Epidermal melanocyte (primary cell): ENCODE results near the gene SUPT3H.
"Not testable (repeated sequence)": the region's sequence is repeated elsewhere in the genome, so short reads cannot be mapped to it uniquely, and the experiment has no call there.

Source experiments
- DNase-seq: peaks from one replicate; pipeline ENCODE4 v3.0.0; 2011; ENCODE audit warnings: low spot score; ENCODE audit not compliant: insufficient read length

The SUPT3H gene

DNA sequence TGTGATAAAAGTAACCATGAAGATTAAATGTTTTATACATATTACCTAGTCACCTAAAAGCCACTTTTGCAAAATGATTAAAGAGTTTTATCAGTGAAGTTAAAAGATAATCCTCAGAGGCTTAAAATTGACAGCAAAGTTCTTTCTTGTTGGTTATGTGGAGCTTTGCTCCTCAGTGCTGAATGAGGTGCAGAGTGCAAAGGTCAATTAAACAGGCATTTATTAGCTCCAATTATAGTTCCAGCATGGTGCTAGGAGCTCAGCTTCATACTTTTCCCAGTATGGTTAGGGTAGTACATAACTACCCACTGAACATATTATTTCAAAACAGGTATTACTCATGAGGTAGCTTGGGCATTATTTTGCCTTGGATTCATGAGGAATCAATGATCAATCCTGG, 463.6 kb downstream of the SUPT3H start:
- DNase-seq = no peak

DNA sequence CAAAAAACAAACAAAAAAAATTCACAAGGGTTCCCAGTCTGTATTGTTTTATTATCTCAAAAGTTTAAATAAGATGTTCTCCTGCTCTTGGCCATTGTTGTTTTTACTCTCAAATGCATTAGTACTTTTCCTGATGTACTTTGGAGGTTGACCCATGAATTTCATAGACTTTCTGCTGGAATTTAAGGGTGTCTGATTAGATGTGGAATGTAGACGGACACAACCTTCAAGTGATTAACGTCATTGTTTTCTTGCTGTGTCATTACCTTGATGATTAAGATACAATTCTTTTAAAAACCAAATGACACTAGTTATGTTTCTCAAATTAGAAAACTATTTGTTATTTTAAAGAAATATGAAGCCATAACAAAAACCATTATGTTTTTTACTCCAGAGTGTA, 471.0 kb downstream of the SUPT3H start:
- no peak for DNase-seq

- not testable (repeated sequence) for DNase-seq
Observed at GRCh38 chr6:44900358-44900757, 477.4 kb downstream of the SUPT3H start.

DNA sequence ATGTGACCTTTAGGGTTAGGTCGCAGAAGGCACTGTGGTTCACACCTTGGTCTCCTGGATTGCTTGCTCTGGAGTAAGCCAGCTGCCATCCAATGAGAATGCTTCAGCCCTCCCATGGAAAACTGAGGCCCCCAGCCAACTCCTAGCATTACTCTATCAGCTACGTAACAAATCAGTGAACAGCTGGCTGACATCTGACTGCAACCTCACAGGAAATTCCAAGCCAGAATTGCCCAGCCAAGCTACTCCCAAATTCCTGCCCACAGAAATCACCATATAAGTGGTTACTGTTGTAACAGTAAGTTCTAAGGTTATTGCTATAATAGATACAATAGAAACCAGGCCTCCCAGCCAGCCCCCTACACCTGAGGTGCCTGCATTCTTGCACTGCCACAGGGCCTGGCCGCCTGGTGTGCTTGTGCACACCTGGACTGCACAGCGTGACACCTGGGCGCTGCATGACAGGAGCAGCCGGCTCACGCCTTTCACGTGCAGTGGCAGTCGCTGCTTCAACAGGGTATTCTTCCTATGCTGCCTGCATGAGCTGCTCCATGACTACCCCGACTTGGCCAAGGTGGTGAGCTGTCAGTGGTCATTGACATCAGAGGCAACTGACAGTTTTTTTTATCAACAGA, 479.3 kb downstream of the SUPT3H start:
- no peak for DNase-seq

DNA sequence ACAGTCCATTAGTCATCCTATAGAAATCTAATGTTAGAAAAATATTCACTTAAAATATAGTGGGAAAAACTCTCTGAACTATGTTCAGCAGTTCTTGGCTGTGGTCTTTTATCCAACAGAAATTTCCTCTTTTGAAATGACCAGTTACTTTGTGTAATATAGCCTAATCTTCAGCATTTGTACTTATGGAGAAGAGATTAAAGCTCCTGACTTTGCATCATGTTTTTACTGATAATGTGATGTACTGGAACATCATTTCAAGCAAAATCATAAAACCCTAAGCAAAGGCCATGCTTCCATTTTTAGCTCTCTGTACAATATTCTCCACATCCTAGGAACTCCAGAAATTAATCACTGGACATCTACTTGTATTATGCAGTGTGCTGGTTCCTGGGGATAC, 480.4 kb downstream of the SUPT3H start:
- no peak for DNase-seq

DNA sequence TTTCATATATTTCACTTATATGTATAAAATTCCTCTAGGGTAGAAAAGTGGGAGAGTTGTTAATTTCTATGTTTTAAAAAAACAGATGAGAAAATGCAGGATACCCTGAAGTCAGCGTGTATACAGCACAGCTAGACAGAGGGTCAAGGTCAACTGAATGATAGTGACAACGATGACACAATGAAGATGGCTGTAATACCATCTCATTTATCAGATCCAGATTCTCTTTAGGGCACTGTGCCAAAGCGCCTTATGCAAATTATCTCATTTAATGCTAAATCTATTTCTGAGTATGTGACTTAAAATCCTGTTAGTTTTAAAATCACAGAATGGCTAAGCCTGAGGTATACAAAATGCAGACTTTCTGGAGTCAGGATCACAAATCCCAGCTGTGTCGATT, 481.0 kb downstream of the SUPT3H start:
- DNase-seq = no peak

DNA sequence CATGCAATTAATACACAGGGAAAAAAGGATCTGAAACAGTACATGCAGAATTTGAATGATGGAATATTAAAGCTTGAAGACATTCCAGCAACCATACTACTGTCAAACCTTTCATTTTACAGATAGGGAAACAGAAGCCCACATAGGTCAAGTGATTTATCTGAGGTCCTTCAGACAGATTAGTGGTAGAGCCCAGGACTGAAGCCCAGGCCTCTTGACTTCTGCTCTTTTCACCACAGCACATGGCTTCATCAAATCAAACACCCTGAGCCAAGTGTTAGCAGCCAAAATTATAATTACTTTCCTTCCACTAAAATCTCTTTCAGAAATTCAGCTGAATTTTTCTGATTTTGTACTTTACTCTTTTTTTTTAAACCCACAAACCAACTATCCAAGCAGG, 485.2 kb downstream of the SUPT3H start:
- DNase-seq = no peak

DNA sequence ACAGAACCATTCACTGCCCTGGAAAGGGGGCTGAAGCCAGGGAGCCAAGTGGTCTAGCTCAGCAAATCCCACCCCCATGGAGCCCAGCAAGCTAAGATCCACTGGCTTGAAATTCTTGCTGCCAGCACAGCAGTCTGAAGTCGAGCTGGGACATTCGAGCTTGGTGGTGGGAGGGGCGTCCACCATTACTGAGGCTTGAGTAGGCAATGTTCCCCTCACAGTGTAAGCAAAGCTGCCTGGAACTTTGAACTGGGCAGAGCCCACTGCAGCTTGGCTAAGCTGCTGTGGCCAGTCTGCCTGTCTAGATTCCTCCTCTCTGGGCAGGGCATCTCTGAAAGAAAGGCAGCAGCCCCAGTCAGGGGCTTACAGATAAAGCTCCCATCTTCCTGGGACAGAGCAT, 498.7 kb downstream of the SUPT3H start:
- not testable (repeated sequence) for DNase-seq

- not testable (repeated sequence) for DNase-seq
Observed at GRCh38 chr6:44876638-44877037, 501.1 kb downstream of the SUPT3H start.

GRCh38 chr6:44869321-44869897, 508.3 kb downstream of the SUPT3H start:
- no peak for DNase-seq

- no peak for DNase-seq
Observed at GRCh38 chr6:44868910-44869309, 508.8 kb downstream of the SUPT3H start.

DNA sequence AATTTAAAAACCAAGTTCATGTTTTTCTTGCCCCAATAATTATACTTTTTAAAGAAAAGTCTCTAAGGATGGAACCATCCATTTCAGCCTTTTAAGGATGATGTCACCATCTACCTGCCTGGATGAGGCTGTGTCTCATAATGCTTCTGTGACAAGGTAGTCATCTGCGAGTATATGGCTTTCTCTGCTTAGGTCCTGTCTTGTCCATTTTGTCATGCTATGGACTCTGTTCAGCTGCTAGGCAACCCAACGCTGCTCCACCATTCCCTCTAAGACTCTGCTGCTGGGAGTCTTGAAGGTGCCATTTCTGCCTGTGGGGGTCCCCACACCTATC, 509.4 kb downstream of the SUPT3H start:
- no peak for DNase-seq

DNA sequence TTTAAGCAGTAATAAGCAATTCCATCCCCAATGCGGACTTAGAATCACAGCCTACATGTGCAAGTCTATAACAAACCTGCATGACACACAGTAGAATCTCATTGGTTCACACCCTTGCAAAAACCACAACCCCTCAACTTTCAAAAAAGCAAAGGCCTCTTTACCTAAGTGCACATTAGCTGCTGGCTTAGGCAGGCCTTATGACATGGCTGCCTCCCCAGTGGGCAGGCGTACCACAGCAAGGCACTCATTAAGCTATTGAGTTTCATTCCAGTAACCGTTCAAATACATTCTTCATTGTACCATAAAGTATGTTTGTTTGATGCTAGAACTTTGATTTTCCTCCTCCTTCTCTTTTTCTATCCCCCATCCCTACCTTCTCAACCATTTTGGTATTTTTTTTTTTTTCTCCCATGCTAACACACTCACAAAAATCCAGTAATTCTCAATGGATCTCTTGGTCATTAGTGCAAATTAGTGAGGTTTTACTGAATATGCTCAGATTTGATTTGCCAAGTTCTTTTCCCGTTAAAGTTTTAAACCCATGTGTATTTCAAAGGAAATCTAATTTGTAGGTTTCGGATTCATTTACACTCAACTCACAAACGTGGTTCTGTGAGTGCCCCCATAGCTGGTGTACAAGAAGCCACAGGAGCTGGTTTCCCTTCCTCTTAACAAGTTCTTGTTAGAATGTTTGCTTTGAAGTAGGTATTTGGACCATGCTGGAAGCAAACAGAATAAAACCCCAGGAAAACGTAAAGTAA, 510.0 kb downstream of the SUPT3H start:
- no peak for DNase-seq

GRCh38 chr6:44865184-44865583, 512.5 kb downstream of the SUPT3H start:
- DNase-seq = not testable (repeated sequence)

GRCh38 chr6:44859901-44860410, 517.8 kb downstream of the SUPT3H start:
- no peak for DNase-seq

DNA sequence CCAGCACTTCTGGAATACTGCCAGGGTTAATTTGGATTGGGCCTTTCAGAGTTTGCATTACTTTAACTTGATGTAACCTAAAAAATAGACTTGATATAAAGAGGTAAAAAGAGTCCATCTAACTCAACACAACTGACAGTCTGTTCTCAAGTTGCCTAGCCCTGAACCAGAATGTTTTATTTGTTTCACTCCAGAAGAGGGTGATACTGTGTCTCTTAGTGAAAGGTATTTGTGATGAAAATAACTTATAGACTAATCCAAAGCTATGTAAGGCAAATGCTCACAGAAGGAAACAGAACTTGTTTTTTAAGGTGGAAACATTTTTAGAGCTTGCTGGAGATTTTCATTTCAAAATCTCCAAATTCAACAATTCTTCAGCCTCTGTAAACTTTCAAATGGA, 518.7 kb downstream of the SUPT3H start:
- no peak for DNase-seq

GRCh38 chr6:44856479-44856878, 521.3 kb downstream of the SUPT3H start:
- no peak for DNase-seq

DNA sequence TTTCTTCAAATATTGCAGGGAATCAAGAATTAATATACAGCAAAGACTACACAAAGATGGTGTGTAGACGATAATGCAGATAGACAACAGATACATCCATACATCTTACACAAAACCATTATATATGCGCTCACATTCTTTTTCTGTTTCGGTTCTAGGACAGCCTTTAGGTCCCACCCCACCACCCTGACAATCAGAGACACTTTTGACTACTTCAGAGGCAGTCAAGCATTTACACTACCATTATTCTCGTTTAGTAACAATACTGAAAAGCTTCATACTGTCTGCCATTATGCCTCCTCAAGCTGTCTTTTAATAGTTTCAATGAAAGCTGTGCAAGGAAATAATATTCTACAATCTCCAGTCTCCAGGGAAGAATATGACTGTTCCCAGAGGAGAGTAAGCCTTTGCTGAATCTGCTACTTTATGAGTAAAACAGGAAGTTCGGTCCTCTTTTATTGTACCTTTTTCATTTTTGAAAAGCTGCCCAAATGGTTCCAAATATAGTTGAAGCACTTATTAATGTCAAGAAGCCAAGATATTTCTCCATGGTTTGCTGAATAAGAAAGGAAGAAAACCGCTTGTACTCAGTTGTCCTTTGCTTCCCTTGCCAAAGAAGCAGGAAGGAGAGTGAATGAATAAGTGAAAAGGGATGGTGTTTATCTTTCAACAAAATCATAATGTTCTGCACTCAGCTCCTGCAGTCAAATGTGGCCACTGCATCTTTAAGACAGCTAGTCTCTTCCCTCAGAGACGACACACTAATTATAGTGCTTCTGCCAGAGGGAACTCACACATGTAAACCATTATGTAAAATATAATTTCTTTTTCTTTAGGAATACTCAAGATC, 521.9 kb downstream of the SUPT3H start:
- no peak for DNase-seq

- no peak for DNase-seq
Observed at GRCh38 chr6:44854712-44855443, 522.9 kb downstream of the SUPT3H start.

DNA sequence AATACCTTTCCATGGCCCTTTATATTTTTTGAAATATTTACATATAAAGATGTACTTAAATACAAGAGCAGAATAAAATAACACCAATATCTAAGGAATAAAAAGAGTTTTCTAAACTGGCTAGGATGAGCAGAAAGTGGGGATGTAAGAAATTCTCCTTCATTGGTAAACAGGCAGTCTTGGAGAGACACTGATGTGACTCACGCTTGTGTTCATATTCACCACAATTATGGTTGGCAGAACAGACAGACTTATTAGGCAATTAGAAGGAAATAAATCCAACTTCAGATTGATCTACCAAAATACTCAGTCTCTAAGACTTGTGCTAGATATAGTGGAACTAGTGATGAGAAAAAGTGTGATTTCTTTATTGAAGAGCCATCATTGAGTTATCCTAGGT, 526.6 kb downstream of the SUPT3H start:
- no peak for DNase-seq

- DNase-seq = no peak
Observed at GRCh38 chr6:44850312-44850711, 527.4 kb downstream of the SUPT3H start.
